NCI-H2227 treated with DMSO at 0.1 percent for 48 hours (cell line): ENCODE data around the gene MDC1.
"Not testable (repeated sequence)": the region's sequence is repeated elsewhere in the genome, so short reads cannot be mapped to it uniquely, and the experiment has no call there.

Experiments used
- DNase-seq: peaks from one replicate; lab custom pipeline; 2025; lab: John Stamatoyannopoulos, UW

MDC1 gene

DNA sequence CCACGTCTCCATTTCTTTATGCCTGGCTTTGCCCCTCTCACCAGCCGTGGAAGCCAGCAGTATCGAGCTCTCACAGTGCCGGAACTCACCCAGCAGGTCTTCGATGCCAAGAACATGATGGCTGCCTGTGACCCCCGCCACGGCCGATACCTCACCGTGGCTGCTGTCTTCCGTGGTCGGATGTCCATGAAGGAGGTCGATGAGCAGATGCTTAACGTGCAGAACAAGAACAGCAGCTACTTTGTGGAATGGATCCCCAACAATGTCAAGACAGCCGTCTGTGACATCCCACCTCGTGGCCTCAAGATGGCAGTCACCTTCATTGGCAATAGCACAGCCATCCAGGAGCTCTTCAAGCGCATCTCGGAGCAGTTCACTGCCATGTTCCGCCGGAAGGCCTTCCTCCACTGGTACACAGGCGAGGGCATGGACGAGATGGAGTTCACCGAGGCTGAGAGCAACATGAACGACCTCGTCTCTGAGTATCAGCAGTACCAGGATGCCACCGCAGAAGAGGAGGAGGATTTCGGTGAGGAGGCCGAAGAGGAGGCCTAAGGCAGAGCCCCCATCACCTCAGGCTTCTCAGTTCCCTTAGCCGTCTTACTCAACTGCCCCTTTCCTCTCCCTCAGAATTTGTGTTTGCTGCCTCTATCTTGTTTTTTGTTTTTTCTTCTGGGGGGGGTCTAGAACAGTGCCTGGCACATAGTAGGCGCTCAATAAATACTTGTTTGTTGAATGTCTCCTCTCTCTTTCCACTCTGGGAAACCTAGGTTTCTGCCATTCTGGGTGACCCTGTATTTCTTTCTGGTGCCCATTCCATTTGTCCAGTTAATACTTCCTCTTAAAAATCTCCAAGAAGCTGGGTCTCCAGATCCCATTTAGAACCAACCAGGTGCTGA, 7.0 kb upstream of the MDC1 start:
- not testable (repeated sequence) for DNase-seq

GRCh38 chr6:30723159-30723842, 6.2 kb upstream of the MDC1 start:
- not testable (repeated sequence) for DNase-seq

- peak; percentile 78 for DNase-seq
Observed at GRCh38 chr6:30722280-30723112, 5.4 kb upstream of the MDC1 start.

- not testable (repeated sequence) for DNase-seq
Observed at GRCh38 chr6:30722025-30722279, 4.9 kb upstream of the MDC1 start.

DNA sequence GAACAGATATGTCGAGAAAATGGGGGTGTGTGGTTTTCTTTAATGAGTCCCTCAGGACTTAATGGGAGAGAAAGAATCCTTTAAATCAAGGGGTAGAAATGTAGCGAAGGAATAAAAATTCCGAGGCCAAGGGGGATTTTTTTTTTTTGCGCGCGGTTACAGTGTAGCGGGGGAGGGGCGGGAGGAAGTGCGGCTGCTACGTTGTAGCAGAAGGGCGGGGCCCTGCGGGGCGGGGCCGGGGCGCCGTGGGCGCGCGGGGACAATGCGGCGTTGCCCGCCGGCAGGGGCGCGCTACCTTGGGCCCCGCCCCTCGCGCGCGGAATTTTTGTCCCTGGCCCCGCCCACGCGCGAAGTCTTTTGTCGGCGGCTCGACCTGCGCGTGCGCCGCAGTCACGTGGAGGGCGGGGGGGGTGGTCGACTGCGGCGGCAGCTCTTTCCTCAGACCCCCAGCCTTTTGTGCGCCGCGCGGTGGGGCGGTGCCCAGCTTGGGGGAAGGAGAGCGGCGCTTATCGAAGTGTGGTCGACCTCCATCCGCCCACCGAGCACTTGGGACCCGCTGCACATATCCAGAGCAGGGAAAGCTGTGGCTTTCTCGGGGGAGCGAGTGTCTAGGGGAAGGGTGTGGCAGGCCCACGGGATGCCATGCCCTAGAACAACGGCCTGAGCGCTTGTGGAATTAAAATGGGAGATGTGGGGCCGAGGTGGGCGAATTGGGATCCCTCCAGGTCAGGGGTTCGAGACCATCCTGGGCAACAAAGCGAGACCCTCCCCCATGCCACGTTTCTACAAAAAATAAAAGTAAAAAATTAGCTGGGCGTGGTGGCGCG, 4.3 kb upstream of the MDC1 start:
- DNase-seq = peak; percentile 93

DNA sequence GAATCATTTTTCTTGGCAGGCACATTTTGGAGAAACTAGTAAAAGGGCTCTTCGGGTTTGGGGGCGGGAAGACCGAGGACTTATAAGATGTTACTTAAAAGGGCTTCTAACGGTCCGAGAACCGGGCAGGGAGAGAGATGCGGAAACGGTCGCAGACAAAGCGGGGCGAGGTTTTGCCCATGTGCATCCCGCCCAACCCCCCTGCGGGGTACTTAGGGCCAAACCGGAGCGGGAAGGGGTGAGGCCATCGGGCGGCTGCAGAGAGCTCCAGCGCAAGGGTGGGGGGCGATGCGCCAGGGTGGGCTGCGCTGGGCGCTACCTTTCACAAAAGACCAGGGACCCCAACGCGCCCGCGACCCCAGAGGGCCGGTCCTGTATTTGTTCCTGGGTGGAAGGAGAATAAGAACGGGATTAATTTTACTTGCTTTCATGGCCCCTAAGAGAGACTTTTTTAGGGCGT, 3.7 kb upstream of the MDC1 start:
- DNase-seq = peak; percentile 85

GRCh38 chr6:30719791-30720737, 3.0 kb upstream of the MDC1 start, which contains the start of gene TUBB:
TSS of gene TUBB (plus strand) at chr6:30720352. CDS start at chr6:30720507, 155 bp downstream.
- peak; percentile 96 for DNase-seq

- DNase-seq = no peak
Observed at GRCh38 chr6:30719356-30719755, 2.3 kb upstream of the MDC1 start.

GRCh38 chr6:30717845-30718720, 1.0 kb upstream of the MDC1 start:
- DNase-seq = not testable (repeated sequence)

- no peak for DNase-seq
Observed at GRCh38 chr6:30716879-30717128, 277 bp downstream of the MDC1 start.

DNA sequence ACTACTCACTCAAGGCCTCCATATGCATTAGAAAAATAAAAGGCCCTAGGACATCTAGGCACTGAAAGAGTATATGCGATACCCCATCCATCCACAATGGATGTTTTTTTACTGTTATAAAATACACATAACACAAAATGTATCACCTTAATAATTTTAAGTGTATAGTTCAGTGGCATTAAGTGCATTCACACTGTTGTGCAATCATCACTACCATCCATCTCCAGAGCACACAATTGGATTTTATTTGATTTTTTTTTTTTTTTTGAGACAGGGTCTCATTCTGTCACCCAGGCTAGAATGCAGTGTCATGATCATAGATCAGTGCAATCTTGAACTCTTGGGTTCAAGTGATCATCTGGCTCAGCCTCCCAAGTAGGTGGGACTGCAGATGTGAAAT, 2.8 kb downstream of the MDC1 start:
- no peak for DNase-seq

DNA sequence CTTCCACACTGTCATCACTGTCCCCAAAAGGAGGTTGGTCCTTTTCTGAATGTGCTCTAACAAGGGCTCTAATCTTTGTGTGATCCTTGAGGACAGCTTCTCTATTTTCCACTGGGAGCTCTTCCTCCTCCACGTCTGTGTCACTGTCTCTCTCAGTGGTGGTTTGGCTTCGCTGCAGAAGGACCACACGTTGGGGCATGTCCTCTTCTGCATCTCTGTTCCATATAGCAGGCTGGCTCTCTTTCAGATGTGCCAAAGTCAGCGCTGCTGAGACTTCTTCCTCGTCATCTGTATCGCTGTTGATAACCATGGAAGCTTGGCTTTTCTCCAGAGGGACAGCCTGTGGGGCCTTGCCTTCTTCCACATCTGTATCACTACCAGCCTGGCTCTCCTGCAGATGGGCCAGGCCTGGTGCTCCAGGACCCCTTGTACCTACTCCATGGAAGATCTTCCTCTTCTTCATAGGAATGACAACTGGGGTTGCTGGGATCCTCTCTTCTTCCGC, 4.6 kb downstream of the MDC1 start:
- DNase-seq = no peak

DNA sequence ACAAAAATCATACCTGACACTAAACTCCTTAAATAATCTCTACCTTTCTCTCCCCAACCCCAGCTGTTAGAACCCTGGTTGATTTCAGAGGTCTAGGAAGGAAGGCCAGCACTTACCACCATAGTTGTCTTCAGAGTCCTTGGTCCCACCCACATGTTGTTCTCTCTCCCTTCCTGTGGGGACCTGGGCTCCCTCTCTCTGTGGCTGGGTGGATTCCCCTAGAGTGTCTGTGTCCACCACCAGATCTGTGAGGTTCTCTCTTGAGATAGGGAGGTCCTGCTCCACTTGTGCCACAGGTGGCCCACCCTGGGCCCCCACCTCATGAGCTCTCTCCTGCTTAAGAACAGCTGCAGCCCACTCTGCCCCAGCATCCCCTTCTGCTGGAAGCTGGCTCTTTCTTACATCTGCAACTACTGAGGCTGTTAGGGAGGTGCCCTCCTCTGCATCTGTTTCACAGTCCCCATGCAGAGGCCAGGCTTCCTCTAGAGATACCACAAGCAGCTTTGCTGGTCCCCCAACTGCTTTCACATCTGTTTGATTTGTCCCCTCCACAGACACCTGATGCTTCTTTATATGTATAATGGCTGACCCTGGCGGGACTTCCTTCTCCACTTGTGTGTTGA, 5.2 kb downstream of the MDC1 start:
- DNase-seq = no peak

DNA sequence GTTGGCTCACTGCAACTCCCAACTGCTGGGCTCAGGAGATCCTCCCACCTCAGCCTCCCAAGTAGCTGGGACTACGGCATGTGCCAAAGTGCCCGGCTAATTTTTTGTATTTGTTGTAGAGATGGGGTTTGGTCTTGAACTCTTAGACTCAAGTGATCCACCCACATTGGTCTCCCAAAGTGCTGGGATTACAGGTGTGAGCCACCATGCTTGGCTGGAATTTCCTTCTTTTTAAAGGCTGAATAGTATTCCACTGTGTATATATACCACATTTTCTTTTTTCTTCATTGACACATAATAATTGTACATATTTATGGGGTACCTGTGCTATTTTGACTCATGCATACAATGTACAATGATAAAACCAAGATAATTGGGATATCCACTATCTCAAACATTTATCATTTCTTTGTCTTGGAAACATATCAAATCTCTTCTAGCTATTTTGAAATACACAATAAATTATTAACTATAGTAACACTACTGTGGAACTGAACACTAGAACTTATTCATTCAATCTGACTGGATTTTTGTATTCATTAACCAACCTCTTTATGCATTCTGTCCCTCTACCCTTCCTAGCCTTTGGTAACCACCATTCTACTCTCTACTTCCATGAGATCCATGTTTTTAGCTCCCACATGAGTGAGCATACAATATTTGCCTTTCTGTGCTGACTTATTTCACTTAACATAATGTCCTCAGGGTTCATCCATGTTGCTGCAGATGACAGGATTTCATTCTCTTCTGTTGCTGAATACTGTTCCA, 7.8 kb downstream of the MDC1 start:
- no peak for DNase-seq

- DNase-seq = no peak
Observed at GRCh38 chr6:30707281-30707850, 9.7 kb downstream of the MDC1 start.

DNA sequence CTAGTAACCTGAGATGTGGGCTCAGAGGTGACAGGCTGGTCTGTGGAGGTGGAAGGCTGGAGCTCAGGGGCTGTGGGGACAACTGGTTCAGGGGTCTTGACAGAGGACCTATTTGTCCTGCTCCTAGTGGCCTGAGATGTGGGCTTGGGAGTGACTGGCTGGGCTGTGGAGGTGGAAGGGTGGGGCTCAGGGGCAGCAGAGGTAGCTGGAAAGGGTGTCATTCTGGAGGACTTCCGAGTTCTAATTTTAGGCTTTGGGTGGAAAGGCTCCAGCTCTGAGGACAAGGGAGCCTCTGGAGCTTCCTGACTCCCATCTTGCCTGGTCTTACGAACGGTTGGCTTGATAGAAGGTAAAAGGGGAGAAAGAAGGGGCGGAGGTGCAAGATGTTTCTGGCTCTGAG, 11.5 kb downstream of the MDC1 start:
- DNase-seq = no peak

DNA sequence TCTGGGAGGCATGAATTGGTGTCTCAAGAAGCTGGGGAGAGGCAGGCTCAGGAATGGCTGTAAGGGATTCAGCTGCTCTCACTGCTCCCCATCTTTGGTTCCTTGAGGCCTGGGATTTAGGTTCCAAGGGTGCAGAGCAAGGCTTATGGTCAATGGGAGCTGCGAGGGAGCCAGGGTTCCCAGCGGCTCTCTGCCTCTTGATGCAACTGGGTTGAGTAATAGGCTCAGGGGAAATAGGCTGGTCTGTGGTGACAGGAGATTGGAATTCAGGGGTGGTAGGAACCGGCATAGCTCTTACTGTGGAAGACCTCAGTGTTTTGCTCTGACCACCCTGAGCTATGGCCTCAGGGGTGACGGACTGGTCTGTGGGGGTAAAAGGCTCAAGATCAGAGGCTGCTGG, 13.3 kb downstream of the MDC1 start:
- DNase-seq = no peak

GRCh38 chr6:30703011-30703410, 14.1 kb downstream of the MDC1 start:
- no peak for DNase-seq
